NCI-H2107 treated with DMSO at 0.1 percent for 48 hours (cell line): ENCODE data around the gene MAN1A2.

Experiments
- DNase-seq: peaks from one replicate; lab custom pipeline; 2025; ENCODE audit not compliant: unreplicated experiment; lab: John Stamatoyannopoulos, UW

The MAN1A2 gene

GRCh38 chr1:117574161-117574835 is 207.0 kb downstream of the MAN1A2 start:
- DNase-seq, result no peak

GRCh38 chr1:117575586-117576225 is 208.5 kb downstream of the MAN1A2 start:
- no peak for DNase-seq

GRCh38 chr1:117576236-117576635 is 209.0 kb downstream of the MAN1A2 start:
- DNase-seq, result no peak

DNA sequence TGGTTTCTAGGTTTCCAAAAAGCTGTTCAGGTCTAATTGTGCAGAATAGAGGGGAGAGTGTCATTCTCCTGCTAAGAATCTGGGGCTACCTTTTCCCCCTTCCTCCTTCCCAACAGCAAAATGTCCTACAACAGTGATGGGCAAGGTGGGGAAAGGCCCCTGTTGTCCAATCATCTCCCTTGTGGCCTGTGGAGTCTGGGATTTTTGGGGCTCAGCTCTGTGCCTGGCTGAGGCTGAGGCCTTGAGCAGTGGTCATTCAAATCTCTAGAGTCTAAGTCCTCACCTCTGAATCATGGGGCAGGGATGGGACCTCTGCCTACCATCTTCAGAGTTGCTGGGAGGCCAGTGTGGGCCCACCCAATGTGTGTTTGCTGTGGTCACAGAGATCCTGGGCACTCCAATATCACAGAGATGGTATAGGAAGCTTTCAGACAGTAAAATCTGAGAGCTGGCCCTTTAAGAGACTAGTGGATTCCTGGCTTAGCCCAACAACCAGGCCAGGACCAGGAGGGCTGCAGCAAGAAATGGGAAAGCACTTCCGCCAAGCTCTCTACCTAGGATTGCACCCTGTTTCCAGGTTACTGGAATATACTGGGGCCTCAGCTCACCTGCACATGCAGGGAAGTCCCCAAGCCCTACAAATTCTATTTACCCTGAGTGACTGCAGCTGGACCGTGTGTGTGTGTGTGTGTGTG is 210.1 kb downstream of the MAN1A2 start:
- no peak for DNase-seq

DNA sequence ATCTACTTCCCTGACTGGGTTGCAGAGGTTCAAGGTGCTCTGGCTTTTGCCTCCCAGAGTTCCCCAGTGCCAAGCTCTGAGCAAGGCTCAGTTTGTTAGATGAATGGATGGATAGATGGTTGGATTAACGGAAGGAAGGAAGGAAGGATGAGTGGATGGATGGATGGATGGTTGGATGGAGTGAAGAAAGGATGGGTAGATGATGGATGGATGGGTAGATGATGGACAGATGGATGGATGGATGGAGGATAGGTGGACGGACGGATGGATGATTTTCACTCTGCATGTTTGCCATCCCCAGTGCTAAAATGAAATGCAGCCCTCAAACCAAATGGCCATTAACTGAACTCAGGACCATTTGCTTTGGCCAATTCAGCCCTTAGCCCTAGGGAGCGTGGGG is 211.2 kb downstream of the MAN1A2 start:
- DNase-seq, result no peak
